HEK293 (cell line): ENCODE data around the gene NBPF4.
A peak's percentile ranks its signal among the peaks of the same experiment; 100 is the strongest.

ENCODE experiments used
- CTCF ChIA-PET: fragments of 350-600 bp; formaldehyde crosslinking; extraction: SDS; loops from one replicate; lab custom pipeline; 2021; ENCODE audit warnings: antibody characterized with exemption; lab: Yijun Ruan, JAX
- POLR2A ChIA-PET: fragments of 300-600 bp; formaldehyde crosslinking; extraction: SDS; loops from one replicate; lab custom pipeline; 2020; ENCODE audit warnings: antibody characterized with exemption, inconsistent platforms; lab: Yijun Ruan, JAX
- H3K27ac ChIP-seq: fragments of 200-500 bp; sonication (Bioruptor generic); 2 replicates; pipeline ENCODE4 v1.5.1; 2014; ENCODE audit warnings: low read depth, low read length, control low read depth, inconsistent platforms; ENCODE audit errors: extremely low read depth
- H3K36me3 ChIP-seq, 2 experiments: fragments of 200-500 bp in 1 of 2; sonication (Bioruptor generic) in 1 of 2; 1 replicate in 1 of 2; 2 replicates in 1 of 2; pipeline ENCODE4 v1.5.1; 2014 to 2017; ENCODE audit warnings: inconsistent platforms in 2 of 2, low read length in 2 of 2; ENCODE audit not compliant: control insufficient read depth in 2 of 2, insufficient read depth in 1 of 2
- H3K4me1 ChIP-seq: fragments of 200-500 bp; sonication (Bioruptor generic); 2 replicates; pipeline ENCODE4 v1.5.1; 2014; ENCODE audit warnings: mild to moderate bottlenecking, low read length, inconsistent platforms; ENCODE audit not compliant: control insufficient read depth, insufficient read depth
- H3K4me3 ChIP-seq: 2 replicates; pipeline ENCODE4 v1.5.1; 2011; ENCODE audit warnings: low read depth, mild to moderate bottlenecking, control low read depth, low read length, moderate library complexity
- H3K9me3 ChIP-seq: fragments of 200-500 bp; sonication (Bioruptor generic); 2 replicates; pipeline ENCODE4 v1.5.1; 2014; ENCODE audit warnings: low read depth, low read length, inconsistent platforms; ENCODE audit not compliant: control insufficient read depth, insufficient read depth
- SETDB1 ChIP-seq: IDR thresholded peaks from one replicate; pipeline ENCODE4 v1.6.1; 2017; ENCODE audit warnings: mild to moderate bottlenecking, low read length, moderate library complexity, mixed read lengths; ENCODE audit not compliant: insufficient read length
- ZBTB48 ChIP-seq: fragments of 450-650 bp; formaldehyde crosslinking; IDR thresholded peaks from 2 replicates; pipeline ENCODE4 v1.5.1; 2016; ENCODE audit warnings: missing biosample characterization, missing genetic modification characterization
- ZBTB8A ChIP-seq: fragments of 450-650 bp; formaldehyde crosslinking; IDR thresholded peaks from 2 replicates; pipeline ENCODE4 v1.5.1; 2016; ENCODE audit warnings: missing biosample characterization, missing genetic modification characterization
- ZNF10 ChIP-seq: fragments of 450-650 bp; formaldehyde crosslinking; IDR thresholded peaks from 2 replicates; pipeline ENCODE4 v1.5.1; 2017; ENCODE audit warnings: missing biosample characterization, missing genetic modification characterization
- ZNF155 ChIP-seq: fragments of 450-650 bp; formaldehyde crosslinking; IDR thresholded peaks from 2 replicates; pipeline ENCODE4 v1.5.1; 2016; ENCODE audit warnings: missing biosample characterization, missing genetic modification characterization
- ZNF157 ChIP-seq: fragments of 450-650 bp; formaldehyde crosslinking; IDR thresholded peaks from 2 replicates; pipeline ENCODE4 v1.5.1; 2016; ENCODE audit warnings: missing biosample characterization, missing genetic modification characterization
- ZNF2 ChIP-seq: fragments of 450-650 bp; formaldehyde crosslinking; IDR thresholded peaks from 2 replicates; pipeline ENCODE4 v1.5.1; 2016; ENCODE audit warnings: missing biosample characterization, missing genetic modification characterization
- ZNF202 ChIP-seq: fragments of 450-650 bp; formaldehyde crosslinking; IDR thresholded peaks from 2 replicates; pipeline ENCODE4 v1.5.1; 2016; ENCODE audit warnings: missing biosample characterization, missing genetic modification characterization, borderline replicate concordance
- ZNF266 ChIP-seq: fragments of 450-650 bp; formaldehyde crosslinking; IDR thresholded peaks from 2 replicates; pipeline ENCODE4 v1.5.1; 2016; ENCODE audit warnings: missing biosample characterization, missing genetic modification characterization, low read depth
- ZNF404 ChIP-seq: fragments of 450-650 bp; formaldehyde crosslinking; IDR thresholded peaks from 2 replicates; pipeline ENCODE4 v1.5.1; 2017; ENCODE audit warnings: missing biosample characterization, missing genetic modification characterization
- ZNF416 ChIP-seq: fragments of 450-650 bp; formaldehyde crosslinking; IDR thresholded peaks from 2 replicates; pipeline ENCODE4 v1.5.1; 2016; ENCODE audit warnings: missing biosample characterization, missing genetic modification characterization
- ZNF473 ChIP-seq: fragments of 450-650 bp; formaldehyde crosslinking; IDR thresholded peaks from 2 replicates; pipeline ENCODE4 v1.5.1; 2017; ENCODE audit warnings: missing biosample characterization, missing genetic modification characterization
- ZNF518A ChIP-seq: fragments of 450-650 bp; formaldehyde crosslinking; conservative IDR thresholded peaks from 2 replicates; pipeline ENCODE4 v1.5.1; 2016; ENCODE audit warnings: low read depth, missing biosample characterization, missing genetic modification characterization
- ZNF549 ChIP-seq: fragments of 450-650 bp; IDR thresholded peaks from 2 replicates; pipeline ENCODE4 v1.5.1; 2018; ENCODE audit warnings: missing biosample characterization, missing genetic modification characterization, mild to moderate bottlenecking, inconsistent platforms, moderate library complexity
- ZNF555 ChIP-seq: fragments of 450-650 bp; formaldehyde crosslinking; conservative IDR thresholded peaks from 2 replicates; pipeline ENCODE4 v1.5.1; 2017; ENCODE audit warnings: missing biosample characterization, mild to moderate bottlenecking, missing genetic modification characterization, inconsistent platforms
- ZNF677 ChIP-seq: fragments of 450-650 bp; IDR thresholded peaks from 2 replicates; pipeline ENCODE4 v1.5.0; 2018; ENCODE audit warnings: missing biosample characterization, mild to moderate bottlenecking, missing genetic modification characterization, moderate library complexity
- ZNF830 ChIP-seq: fragments of 450-650 bp; IDR thresholded peaks from 2 replicates; pipeline ENCODE4 v1.5.0; 2018; ENCODE audit warnings: missing biosample characterization, missing genetic modification characterization, low read depth, mild to moderate bottlenecking, moderate library complexity

The NBPF4 gene

GRCh38 chr1:108190001-108190634, 53.8 kb downstream of the NBPF4 start:
- ChIA-PET CTCF (interaction anchor here (0.6 to 0.7 kb wide), 2 partner anchors 517 to 913 kb away, joined by 3 read pairs; no protein-coding TSS in a partner anchor), POLR2A (interaction anchor here (1.5 kb wide), 1 partner anchor 10 kb away, joined by 4 read pairs; the partner anchor contains the start of gene SLC25A24)

GRCh38 chr1:108188801-108189200, 55.1 kb downstream of the NBPF4 start:
- TF ChIP-seq ZNF2 (no peak), ZNF830 (tag by site-specific recombination) (no peak), ZNF202 (no peak)
- CTCF ChIA-PET = interaction anchor here (0.7 kb wide), 1 partner anchor 670 kb away, joined by 3 read pairs; no protein-coding TSS in a partner anchor
- Histone ChIP-seq H3K27ac (no peak overlapping the region), H3K36me3 (peaks cover 5 to 30% of the 10 kb centered on the region in 2 experiments; a peak in 2 of 3 replicates), H3K4me3 (no peak overlapping the region), H3K4me1 (no peaks in the 10 kb centered on the region), H3K9me3 (no peaks in the 10 kb centered on the region)
- POLR2A ChIA-PET = no interaction called here

More at GRCh38 chr1:108190001-108190634, 53.8 kb downstream of the NBPF4 start:
- H3K27ac ChIP-seq = no peak overlapping the region
- H3K4me1 ChIP-seq = no peaks in the 10 kb centered on the region
- no peaks in the 10 kb centered on the region for H3K9me3 ChIP-seq
- peaks cover 3 to 32% of the 10 kb centered on the region in 2 experiments; a peak in 2 of 3 replicates for H3K36me3 ChIP-seq
- no peak overlapping the region for H3K4me3 ChIP-seq
- TF ChIP-seq ZBTB8A (tag by site-specific recombination) (no peak), SETDB1 (peak; percentile 62), ZNF473 (tag by site-specific recombination) (no peak)

GRCh38 chr1:108182959-108183700, 60.7 kb downstream of the NBPF4 start:
- Histone ChIP-seq H3K9me3 (no peaks in the 10 kb centered on the region), H3K4me1 (no peaks in the 10 kb centered on the region), H3K27ac (no peak overlapping the region), H3K36me3 (peaks cover 8 to 36% of the 10 kb centered on the region in 2 experiments; a peak in 2 of 3 replicates), H3K4me3 (no peak overlapping the region)
- ChIA-PET POLR2A (interaction anchor here (2.0 kb wide), 1 partner anchor 17 kb away, joined by 9 read pairs; the partner anchor contains the start of gene SLC25A24), CTCF (interaction anchor here (0.5 kb wide), 1 partner anchor 39 kb away, joined by 3 read pairs; no protein-coding TSS in a partner anchor)
- TF ChIP-seq ZNF549 (0 out of 2 replicates have a peak, but pooled peaks have one; percentile 28), ZNF266 (tag by site-specific recombination) (no peak), ZNF404 (tag by site-specific recombination) (no peak), ZNF157 (tag by site-specific recombination) (no peak), ZNF677 (tag by site-specific recombination) (no peak), ZNF416 (tag by site-specific recombination) (no peak), ZNF518A (tag by site-specific recombination) (no peak), ZNF10 (peak; percentile 81), ZNF555 (peak; percentile 69), SETDB1 (peak; percentile 81), ZNF155 (tag by site-specific recombination) (no peak), ZBTB48 (tag by site-specific recombination) (no peak)
